Mesodermal cell (in vitro differentiated cells): ENCODE data around the gene C1orf21.

Source experiments
- H3K27ac ChIP-seq: 2 replicates; pipeline ENCODE4 v1.7.0; 2013; ENCODE audit warnings: mild to moderate bottlenecking, low read depth, low read length, moderate library complexity; ENCODE audit not compliant: severe bottlenecking
- H3K36me3 ChIP-seq: 2 replicates; pipeline ENCODE4 v1.7.1; 2013; ENCODE audit warnings: mild to moderate bottlenecking, low read length, moderate library complexity; ENCODE audit not compliant: control insufficient read depth, insufficient read depth
- H3K4me1 ChIP-seq: one replicate; pipeline ENCODE4 v1.7.1; 2013; ENCODE audit warnings: mild to moderate bottlenecking, low read length; ENCODE audit not compliant: insufficient read depth, control insufficient read depth, poor library complexity, severe bottlenecking
- H3K4me3 ChIP-seq: 2 replicates; pipeline ENCODE4 v1.7.0; 2013; ENCODE audit warnings: low read length, control low read depth, mild to moderate bottlenecking; ENCODE audit not compliant: insufficient read depth, poor library complexity, severe bottlenecking; ENCODE audit errors: extremely low read depth
- H3K9me3 ChIP-seq: 2 replicates; pipeline ENCODE4 v1.7.1; 2013; ENCODE audit warnings: mild to moderate bottlenecking, low read length, moderate library complexity; ENCODE audit not compliant: control insufficient read depth
- WGBS, 2 experiments: methylation state at CpG; one replicate each; pipeline ENCODE4 v1.1.5; 2013; ENCODE audit warnings: missing lambda C conversion rate in 2 of 2; ENCODE audit not compliant: insufficient coverage in 2 of 2; 5-methylcytosine and 5-hydroxymethylcytosine counted together

The C1orf21 gene

GRCh38 chr1:184614667-184615066 is 227.8 kb downstream of the C1orf21 start:
- Histone ChIP-seq H3K9me3 (no peaks in the 10 kb centered on the region), H3K36me3 (no peaks in the 10 kb centered on the region), H3K4me1 (no peaks in the 10 kb centered on the region), H3K4me3 (no peak overlapping the region), H3K27ac (no peak overlapping the region)
- WGBS, 2 experiments = 87 to 95% methylated on average over 6 to 7 of the region's 7 CpGs

- Histone ChIP-seq H3K27ac (no peak overlapping the region), H3K4me1 (no peaks in the 10 kb centered on the region), H3K36me3 (no peaks in the 10 kb centered on the region), H3K4me3 (no peak overlapping the region), H3K9me3 (no peaks in the 10 kb centered on the region)
- WGBS, 2 experiments = 90 to 96% methylated on average over 2 to 3 of the region's 5 CpGs
Observed at GRCh38 chr1:184615301-184615700, 228.5 kb downstream of the C1orf21 start.

GRCh38 chr1:184616504-184616903 is 229.7 kb downstream of the C1orf21 start:
- Histone ChIP-seq H3K9me3 (no peaks in the 10 kb centered on the region), H3K4me1 (no peaks in the 10 kb centered on the region), H3K27ac (no peak overlapping the region), H3K36me3 (no peaks in the 10 kb centered on the region), H3K4me3 (no peak overlapping the region)
- 60% methylated on average over 1 of the region's 6 CpGs; no CpG with 5 or more reads in 1 of the 2 experiments for WGBS, 2 experiments

- Histone ChIP-seq H3K4me3 (no peak overlapping the region), H3K36me3 (no peaks in the 10 kb centered on the region), H3K4me1 (no peaks in the 10 kb centered on the region), H3K27ac (no peak overlapping the region), H3K9me3 (no peaks in the 10 kb centered on the region)
- 90 to 100% methylated on average over 1 of the region's 3 CpGs for WGBS, 2 experiments
Observed at GRCh38 chr1:184617433-184618029, 230.7 kb downstream of the C1orf21 start.

GRCh38 chr1:184618851-184619250 is 232.0 kb downstream of the C1orf21 start:
- 100% methylated on average over 2 of the region's 3 CpGs; no CpG with 5 or more reads in 1 of the 2 experiments for WGBS, 2 experiments
- H3K4me3 ChIP-seq = no peak overlapping the region
- H3K9me3 ChIP-seq = no peaks in the 10 kb centered on the region
- H3K36me3 ChIP-seq = no peaks in the 10 kb centered on the region
- no peak overlapping the region for H3K27ac ChIP-seq
- no peaks in the 10 kb centered on the region for H3K4me1 ChIP-seq

DNA sequence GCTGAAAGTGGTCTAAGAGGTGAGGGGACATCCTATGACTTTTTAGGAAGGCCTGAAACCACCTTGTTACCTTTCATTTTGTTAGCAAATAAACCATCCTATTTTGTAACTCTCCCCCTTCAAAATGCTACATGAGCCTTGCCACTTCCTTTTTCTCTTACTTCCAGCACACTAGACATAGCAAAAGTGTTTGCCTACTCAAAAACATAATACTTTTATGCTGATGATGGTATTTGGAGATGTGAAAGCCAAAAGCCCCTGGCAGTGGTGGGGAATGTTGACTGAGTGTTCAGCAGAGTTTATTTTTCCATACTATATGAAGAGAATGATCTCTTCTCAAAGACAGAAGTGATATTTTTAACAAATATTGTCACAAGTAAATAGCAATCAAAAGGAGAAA is 233.6 kb downstream of the C1orf21 start:
- H3K36me3 ChIP-seq = no peaks in the 10 kb centered on the region
- H3K9me3 ChIP-seq = no peaks in the 10 kb centered on the region
- no peaks in the 10 kb centered on the region for H3K4me1 ChIP-seq
- H3K4me3 ChIP-seq = no peak overlapping the region
- no peak overlapping the region for H3K27ac ChIP-seq

DNA sequence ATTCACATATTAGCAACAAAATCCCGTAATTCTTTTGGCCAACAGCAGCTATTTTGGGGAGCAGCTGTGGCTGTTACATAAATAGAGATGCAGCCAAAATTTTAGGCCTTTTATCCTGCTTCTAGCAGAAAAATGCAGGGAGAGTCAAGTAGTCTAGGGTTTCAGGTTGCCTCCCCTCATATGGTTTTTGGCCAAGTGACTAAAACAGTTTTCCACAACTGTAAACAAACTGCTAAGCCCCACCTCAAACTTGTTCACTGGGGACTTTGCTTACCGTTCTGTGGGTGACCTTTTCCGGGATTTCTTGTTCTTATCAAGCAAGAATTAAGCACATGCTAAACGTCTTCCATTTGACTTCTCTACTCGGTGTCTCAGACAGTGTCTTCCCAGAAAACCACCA is 234.4 kb downstream of the C1orf21 start:
- Histone ChIP-seq H3K4me1 (no peaks in the 10 kb centered on the region), H3K36me3 (no peaks in the 10 kb centered on the region), H3K4me3 (no peak overlapping the region), H3K9me3 (no peaks in the 10 kb centered on the region), H3K27ac (no peak overlapping the region)
- 88 to 100% methylated on average over 4 of the region's 5 CpGs for WGBS, 2 experiments

DNA sequence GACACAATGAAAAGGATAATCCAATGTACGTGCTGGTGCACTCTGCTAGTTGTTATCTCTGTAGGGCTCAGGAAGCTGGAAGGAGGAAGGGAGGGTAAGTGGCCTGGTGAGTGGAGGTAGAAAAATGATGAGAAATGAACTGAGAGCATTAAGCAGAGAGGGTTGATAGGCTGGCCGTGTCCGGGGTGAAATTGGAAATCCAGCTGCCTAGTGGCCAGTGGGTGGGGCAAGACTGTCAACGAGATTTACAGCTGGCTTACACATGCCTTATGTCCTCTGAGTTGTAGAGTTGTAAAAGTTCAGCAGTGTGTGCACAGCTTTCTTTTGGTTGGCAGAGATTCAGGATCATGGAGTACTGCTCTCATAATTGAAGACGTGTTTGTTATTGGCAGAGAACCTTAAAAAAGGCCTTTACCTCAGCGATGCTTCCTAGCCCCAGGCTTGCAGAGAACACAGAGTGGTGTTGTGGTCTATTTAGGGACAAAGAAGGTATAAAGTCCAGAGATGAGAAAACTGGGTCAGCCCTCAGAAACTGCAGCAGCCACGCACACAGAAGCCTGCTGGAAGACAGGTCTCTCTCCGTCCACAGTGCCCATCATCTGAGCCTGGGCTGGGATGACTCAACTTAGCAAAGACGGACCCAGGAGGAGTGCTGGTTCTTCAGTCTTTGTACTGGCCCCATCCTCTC is 235.5 kb downstream of the C1orf21 start:
- Histone ChIP-seq H3K36me3 (no peaks in the 10 kb centered on the region), H3K9me3 (no peaks in the 10 kb centered on the region), H3K27ac (no peak overlapping the region), H3K4me1 (no peaks in the 10 kb centered on the region), H3K4me3 (no peak overlapping the region)
- WGBS, 2 experiments = 94 to 95% methylated on average over 9 of the region's 9 CpGs

DNA sequence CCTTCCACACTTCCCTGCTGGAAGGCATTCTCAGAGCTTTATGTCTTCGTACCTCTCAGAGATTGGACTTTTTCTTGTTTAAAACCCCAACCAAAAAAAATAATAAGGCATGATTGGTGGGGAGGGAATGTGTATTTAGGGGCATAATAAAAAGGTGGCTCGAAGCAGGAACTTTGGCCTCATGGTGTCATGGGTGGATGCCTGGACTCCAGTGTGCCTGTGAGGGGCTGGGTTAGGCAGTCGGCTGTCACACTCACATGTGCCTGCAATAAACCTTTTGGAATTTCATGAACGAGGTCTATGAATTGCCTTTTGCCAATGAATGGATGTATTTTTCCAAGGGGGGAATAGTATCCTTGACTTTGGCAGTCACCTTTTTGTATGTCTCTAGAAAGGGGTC is 236.6 kb downstream of the C1orf21 start:
- no peaks in the 10 kb centered on the region for H3K36me3 ChIP-seq
- 83 to 100% methylated on average over 2 to 3 of the region's 4 CpGs for WGBS, 2 experiments
- no peaks in the 10 kb centered on the region for H3K4me1 ChIP-seq
- H3K27ac ChIP-seq = no peak overlapping the region
- H3K9me3 ChIP-seq = no peaks in the 10 kb centered on the region
- no peak overlapping the region for H3K4me3 ChIP-seq

GRCh38 chr1:184624051-184624450 is 237.2 kb downstream of the C1orf21 start:
- WGBS, 2 experiments = 46 to 73% methylated on average over 1 to 2 of the region's 2 CpGs
- H3K4me1 ChIP-seq = no peaks in the 10 kb centered on the region
- H3K9me3 ChIP-seq = no peaks in the 10 kb centered on the region

DNA sequence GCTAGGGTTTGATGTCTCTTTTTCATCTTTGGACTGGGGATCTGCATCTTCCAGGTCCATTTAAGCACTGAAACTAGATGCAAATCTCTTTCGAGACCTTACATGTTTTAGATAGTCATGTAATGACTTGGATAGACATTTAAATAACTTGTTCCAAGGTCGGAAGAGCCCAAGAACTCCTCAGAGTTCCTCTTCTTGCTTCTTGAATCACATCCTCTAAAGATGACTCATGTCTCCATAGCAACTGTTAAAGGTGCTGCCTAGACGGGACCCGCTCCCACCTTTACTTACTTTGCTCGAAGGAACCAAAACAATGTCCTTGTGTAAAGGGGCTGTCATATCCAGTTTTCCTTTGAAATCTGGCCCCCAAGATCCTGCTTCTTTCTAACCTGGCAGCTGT is 237.8 kb downstream of the C1orf21 start:
- 80% methylated on average over 5 of the region's 5 CpGs; no CpG with 5 or more reads in 1 of the 2 experiments for WGBS, 2 experiments
- H3K4me3 ChIP-seq = no peak overlapping the region
- H3K27ac ChIP-seq = no peak overlapping the region
- H3K9me3 ChIP-seq = no peaks in the 10 kb centered on the region
- no peaks in the 10 kb centered on the region for H3K4me1 ChIP-seq
- H3K36me3 ChIP-seq = no peaks in the 10 kb centered on the region

More at GRCh38 chr1:184624051-184624450, 237.2 kb downstream of the C1orf21 start:
- H3K4me3 ChIP-seq = no peak overlapping the region
- no peaks in the 10 kb centered on the region for H3K36me3 ChIP-seq
- no peak overlapping the region for H3K27ac ChIP-seq
